ENCODE measurements around the gene ASB14. TPM values are rescaled to one million over a fixed set of nuclear protein-coding genes. Genes with fewer than 3 reads are reported as not detected.

ASB14 gene
- total RNA-seq, 2 experiments from 2014 or later: not detected

GRCh38 chr3:57288403-57288802, 4.1 kb downstream of the ASB14 start:
- ChIA-PET POLR2A (no interaction called here), CTCF (interaction anchor here (0.8 kb wide), 1 partner anchor 119 kb away, joined by 4 read pairs; no protein-coding TSS in a partner anchor)
- Mint-ChIP-seq H3K27me3 (peaks cover 7% of the 10 kb centered on the region), H3K4me1 (ENCODE audit: low read depth) (no peaks in the 10 kb centered on the region), H3K36me3 (ENCODE audit: low read depth) (no peaks in the 10 kb centered on the region), H3K27ac (no peak overlapping the region), H3K9me3 (peaks cover 5% of the 10 kb centered on the region), H3K4me3 (no peak overlapping the region)
- no peak for ATAC-seq
- intact Hi-C loops (cut with micrococcal nuclease): no loop called here
- TF ChIP-seq, protein P1, sequence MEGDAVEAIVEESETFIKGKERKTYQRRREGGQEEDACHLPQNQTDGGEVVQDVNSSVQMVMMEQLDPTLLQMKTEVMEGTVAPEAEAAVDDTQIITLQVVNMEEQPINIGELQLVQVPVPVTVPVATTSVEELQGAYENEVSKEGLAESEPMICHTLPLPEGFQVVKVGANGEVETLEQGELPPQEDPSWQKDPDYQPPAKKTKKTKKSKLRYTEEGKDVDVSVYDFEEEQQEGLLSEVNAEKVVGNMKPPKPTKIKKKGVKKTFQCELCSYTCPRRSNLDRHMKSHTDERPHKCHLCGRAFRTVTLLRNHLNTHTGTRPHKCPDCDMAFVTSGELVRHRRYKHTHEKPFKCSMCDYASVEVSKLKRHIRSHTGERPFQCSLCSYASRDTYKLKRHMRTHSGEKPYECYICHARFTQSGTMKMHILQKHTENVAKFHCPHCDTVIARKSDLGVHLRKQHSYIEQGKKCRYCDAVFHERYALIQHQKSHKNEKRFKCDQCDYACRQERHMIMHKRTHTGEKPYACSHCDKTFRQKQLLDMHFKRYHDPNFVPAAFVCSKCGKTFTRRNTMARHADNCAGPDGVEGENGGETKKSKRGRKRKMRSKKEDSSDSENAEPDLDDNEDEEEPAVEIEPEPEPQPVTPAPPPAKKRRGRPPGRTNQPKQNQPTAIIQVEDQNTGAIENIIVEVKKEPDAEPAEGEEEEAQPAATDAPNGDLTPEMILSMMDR (IDR thresholded peaks at IDR 0.05): no peak
- no peak for DNase-seq

DNA sequence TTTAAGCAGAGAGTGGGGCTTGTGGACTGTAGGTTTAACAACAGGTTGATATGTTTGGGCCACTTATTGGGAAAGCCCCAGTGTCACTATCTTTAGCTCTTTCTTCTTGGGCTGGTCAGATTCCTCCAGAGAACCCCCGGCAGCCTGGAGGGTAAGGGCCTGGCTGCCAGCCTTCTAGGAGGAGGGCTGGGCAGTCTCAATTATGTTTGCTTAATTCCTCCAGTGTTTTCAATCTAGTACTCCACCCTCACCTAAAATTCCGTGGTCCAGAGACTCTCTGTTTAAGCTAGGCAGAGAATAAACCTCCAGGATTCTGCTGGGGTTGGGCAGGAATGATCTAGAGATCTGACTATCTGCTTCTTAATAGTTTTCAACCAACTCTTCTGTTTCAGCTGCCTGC, 5.3 kb downstream of the ASB14 start:
- H3K4me3 Mint-ChIP-seq: no peak overlapping the region
- H3K36me3 Mint-ChIP-seq (ENCODE audit: low read depth): no peaks in the 10 kb centered on the region
- DNase-seq (no peak), ATAC-seq (no peak)
- ChIA-PET POLR2A (no interaction called here), CTCF (no interaction called here)
- TF ChIP-seq, protein P1 (IDR thresholded peaks at IDR 0.05): no peak
- H3K9me3 Mint-ChIP-seq: peaks cover 5% of the 10 kb centered on the region
- H3K27me3 Mint-ChIP-seq: peaks cover 7% of the 10 kb centered on the region
- intact Hi-C loops (cut with micrococcal nuclease): no loop called here
- H3K4me1 Mint-ChIP-seq (ENCODE audit: low read depth): no peaks in the 10 kb centered on the region
- H3K27ac Mint-ChIP-seq: no peak overlapping the region

- ATAC-seq (no peak), DNase-seq (no peak)
- intact Hi-C loops (cut with micrococcal nuclease): no loop called here
- ChIA-PET POLR2A (no interaction called here), CTCF (no interaction called here)
- TF ChIP-seq, protein P1 (IDR thresholded peaks at IDR 0.05): no peak
- Mint-ChIP-seq H3K4me1 (ENCODE audit: low read depth) (no peaks in the 10 kb centered on the region), H3K27ac (no peak overlapping the region), H3K4me3 (no peak overlapping the region), H3K36me3 (ENCODE audit: low read depth) (peaks cover 3% of the 10 kb centered on the region), H3K9me3 (peaks cover 12% of the 10 kb centered on the region), H3K27me3 (no peaks in the 10 kb centered on the region)
These were observed 9.2 kb downstream of the ASB14 start for GRCh38 chr3:57283334-57283733.

DNA sequence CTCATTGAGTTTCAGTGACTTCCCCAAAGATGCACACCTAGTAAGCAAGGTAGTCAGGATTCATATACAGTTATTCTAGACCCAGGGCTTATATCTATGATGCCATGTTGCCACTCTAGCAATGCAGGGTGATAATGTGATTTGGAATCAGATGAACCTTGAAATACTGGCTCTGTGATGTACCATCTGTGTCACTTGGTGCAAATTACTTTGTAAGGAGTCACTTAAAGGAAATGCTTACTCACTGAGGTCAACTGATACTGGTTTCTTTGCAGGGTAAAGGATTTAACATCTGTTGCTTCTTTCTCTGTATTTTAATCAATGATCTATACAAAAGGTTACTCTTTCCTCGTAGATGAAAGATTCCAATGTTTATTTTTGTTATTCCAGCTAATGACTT, 10.8 kb downstream of the ASB14 start:
- TF ChIP-seq, protein P1 (IDR thresholded peaks at IDR 0.05): no peak
- Mint-ChIP-seq H3K36me3 (ENCODE audit: low read depth) (peaks cover 3% of the 10 kb centered on the region), H3K4me1 (ENCODE audit: low read depth) (no peaks in the 10 kb centered on the region), H3K27ac (no peak overlapping the region), H3K4me3 (no peak overlapping the region), H3K9me3 (peaks cover 7% of the 10 kb centered on the region), H3K27me3 (no peaks in the 10 kb centered on the region)
- ChIA-PET POLR2A (no interaction called here), CTCF (no interaction called here)
- intact Hi-C loops (cut with micrococcal nuclease): no loop called here
- DNase-seq (no peak), ATAC-seq (peak; percentile 55)

DNA sequence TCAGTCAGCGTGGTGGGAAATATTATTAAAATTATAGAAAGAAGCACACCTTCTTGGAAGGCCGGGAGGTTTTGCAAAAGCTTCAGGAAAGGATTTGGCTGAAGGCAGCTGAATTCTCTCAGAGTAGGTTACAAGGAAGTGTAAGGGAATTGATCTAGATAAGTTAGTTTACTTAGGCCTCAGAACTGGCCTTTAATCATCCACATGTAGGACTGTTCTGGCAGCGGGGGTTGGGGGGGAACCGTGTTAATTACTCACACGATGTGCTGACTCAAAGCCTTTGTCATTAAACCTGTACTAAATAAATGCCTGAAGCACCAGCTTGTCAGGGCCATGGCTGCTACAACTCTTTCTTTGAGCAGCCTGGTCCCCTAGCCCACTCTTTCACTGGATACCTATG, 12.8 kb downstream of the ASB14 start:
- POLR2A ChIA-PET: no interaction called here
- DNase-seq: peak; percentile 9
- TF ChIP-seq, protein P1 (IDR thresholded peaks at IDR 0.05): no peak
- Mint-ChIP-seq H3K9me3 (peaks cover 7% of the 10 kb centered on the region), H3K36me3 (ENCODE audit: low read depth) (peaks cover 3% of the 10 kb centered on the region), H3K4me3 (no peak overlapping the region), H3K4me1 (ENCODE audit: low read depth) (no peaks in the 10 kb centered on the region), H3K27me3 (no peaks in the 10 kb centered on the region), H3K27ac (no peak overlapping the region)
- no peak for ATAC-seq
- intact Hi-C loops (cut with micrococcal nuclease): no loop called here
- CTCF ChIA-PET: no interaction called here

All from activated CD8-positive, alpha-beta T cell treated with anti-CD3 and anti-CD28 coated beads for 36 hours (primary cell).